GM18505 (cell line): ENCODE data around the gene PAOX.

Experiments
- ATAC-seq: cut with Tn5 transposase; IDR thresholded peaks from one replicate; pipeline ENCODE4 v1.9.1; 2021; ENCODE audit not compliant: unreplicated experiment
- POLR2A ChIP-seq: IDR thresholded peaks from 4 replicates; pipeline ENCODE4 v1.6.1; 2011; ENCODE audit warnings: borderline replicate concordance; ENCODE audit not compliant: insufficient read depth, insufficient read length; ENCODE audit errors: extremely low read depth

Gene PAOX

DNA sequence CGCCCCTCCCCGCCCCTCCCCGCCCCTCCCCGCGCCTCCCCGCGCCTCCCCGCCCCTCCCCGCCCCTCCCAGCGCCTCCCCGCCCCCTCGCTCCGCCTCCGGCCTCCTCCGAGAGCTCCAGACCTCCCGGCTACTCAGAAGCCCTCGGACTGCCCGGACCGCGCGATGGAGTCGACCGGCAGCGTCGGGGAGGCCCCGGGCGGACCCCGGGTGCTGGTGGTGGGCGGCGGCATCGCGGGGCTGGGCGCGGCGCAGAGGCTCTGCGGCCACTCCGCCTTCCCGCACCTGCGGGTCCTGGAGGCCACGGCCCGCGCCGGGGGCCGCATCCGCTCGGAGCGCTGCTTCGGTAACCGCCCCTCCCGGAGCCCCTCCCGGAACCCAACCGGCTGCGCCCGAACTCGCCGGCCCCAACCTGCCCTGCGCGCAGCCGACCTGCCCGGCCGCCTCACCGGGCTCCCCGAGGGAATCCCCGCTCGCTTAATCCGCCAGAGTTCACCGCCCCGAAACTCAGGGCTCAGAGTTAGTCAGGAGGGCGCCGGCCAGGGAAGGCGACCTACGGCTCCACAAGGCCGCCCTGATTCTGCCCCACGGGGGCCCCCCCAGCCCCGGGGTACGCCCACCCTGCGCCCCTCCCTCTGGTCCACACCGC is at the start of gene PAOX:
Gene PAOX, plus strand, starts transcription at position 111 of the 649 bp plus-strand sequence. Its CDS starts 55 bp downstream, at position 166.
- peak; percentile 53 for ATAC-seq
- TF ChIP-seq POLR2A, result peak; percentile 68

DNA sequence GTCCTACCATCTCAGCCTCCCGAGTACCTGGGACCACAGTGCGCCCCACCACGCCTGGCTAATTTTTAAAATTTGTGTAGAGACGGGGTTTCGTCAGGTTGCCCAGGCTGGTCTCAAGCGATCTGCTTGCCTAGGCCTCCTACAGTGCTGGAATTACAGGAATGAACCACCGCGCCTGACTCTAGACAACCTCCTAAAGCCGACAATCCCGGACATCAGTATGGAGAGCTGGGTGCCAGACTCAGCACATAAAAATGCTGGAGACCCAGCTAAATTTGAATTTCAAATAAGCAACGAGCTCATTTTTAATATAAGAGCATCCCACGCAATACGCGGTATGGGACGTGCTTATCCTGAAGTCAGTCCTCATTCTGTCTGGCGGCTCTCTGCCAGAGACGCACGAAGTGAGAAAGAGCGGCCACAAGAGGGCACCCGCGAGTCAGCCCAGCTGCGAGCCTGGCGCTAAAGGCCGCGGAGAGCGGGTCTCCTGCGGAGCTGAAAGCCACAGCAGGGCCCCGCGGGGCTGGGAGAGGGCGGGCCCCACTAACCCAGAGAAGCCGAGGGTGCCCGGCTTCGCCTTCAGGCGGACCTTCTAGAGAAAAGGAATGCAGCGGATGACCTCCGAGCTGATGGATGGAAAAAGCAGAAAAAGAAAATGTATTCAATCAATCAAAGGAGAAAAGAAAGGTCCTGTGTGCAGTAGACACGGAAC is 49.4 kb upstream of the PAOX start:
- ATAC-seq, result peak; percentile 81
- TF ChIP-seq POLR2A, result no peak

DNA sequence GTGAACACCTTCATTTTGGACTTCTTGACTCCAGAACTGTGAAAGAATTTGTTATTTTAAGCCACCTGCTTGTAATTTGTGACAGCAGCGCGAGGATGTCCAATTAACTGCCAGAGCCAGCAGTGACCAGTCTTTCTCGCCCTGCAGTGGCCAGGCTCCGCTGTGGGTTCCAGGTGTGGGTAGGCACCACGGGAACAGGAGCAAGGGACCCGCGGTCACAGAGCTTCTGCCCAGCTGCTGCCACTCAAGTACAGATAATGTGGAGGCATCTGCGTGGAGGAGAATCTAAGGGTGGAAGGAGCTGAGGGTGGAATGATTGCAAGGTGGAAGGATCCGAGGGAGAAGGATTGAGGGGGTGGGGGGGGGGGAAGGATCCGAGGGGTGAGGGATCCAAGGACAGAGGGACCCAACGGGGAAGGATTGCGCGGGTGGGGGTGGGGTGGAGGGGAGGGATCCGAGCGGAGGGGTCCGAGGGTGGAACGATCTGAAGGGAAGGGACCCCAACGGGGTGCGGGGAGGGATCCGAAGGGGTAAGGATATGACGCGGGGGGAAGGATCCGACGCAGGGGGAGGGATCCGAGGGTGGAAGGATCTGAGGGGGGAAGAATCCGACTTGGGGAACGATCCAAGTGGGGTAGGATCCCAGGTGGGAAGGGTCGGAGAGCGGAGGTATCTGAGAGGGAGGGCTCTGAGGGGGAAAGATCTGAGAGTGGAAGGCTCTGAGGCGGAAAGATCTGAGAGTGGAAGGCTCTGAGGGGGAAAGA is 45.9 kb upstream of the PAOX start:
- no peak for TF ChIP-seq POLR2A
- no peak for ATAC-seq

DNA sequence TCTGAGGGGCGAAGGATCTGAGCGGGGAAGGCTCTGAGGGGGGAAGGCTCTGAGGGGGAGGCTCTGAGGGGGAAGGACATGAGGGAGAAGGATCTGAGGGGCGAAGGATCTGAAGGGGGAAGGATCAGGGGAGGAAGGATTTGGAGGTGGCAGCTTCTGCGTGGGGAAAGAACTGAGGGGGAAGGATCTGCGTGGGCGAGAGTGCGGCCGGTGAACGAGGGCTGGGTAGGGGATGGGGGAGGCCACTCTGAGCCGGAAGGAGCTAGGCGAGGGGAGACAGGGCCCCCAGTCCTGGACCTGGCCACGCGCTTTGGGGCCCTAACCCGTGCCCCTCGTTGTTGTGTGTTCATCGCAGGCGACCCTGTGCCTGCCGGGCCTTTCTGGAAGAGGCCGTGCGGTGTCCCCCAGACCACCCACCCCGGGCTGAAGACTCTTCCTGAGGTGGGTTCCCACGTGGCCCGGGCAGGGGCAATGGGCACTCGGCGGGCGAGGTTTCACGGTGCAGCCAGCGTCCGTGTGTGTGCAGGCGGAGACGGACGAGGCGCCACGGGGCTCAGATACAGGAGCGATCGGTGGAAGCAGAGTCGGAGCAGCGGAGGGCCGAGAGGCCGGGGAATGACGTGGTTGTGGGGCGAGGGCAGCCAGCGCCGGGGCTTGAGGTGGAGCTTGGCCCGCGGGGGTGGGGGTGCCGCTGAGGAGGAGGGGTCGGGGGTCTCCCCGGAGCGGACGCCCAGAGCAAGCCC is 44.4 kb upstream of the PAOX start:
- ATAC-seq, result no peak
- TF ChIP-seq POLR2A, result no peak

DNA sequence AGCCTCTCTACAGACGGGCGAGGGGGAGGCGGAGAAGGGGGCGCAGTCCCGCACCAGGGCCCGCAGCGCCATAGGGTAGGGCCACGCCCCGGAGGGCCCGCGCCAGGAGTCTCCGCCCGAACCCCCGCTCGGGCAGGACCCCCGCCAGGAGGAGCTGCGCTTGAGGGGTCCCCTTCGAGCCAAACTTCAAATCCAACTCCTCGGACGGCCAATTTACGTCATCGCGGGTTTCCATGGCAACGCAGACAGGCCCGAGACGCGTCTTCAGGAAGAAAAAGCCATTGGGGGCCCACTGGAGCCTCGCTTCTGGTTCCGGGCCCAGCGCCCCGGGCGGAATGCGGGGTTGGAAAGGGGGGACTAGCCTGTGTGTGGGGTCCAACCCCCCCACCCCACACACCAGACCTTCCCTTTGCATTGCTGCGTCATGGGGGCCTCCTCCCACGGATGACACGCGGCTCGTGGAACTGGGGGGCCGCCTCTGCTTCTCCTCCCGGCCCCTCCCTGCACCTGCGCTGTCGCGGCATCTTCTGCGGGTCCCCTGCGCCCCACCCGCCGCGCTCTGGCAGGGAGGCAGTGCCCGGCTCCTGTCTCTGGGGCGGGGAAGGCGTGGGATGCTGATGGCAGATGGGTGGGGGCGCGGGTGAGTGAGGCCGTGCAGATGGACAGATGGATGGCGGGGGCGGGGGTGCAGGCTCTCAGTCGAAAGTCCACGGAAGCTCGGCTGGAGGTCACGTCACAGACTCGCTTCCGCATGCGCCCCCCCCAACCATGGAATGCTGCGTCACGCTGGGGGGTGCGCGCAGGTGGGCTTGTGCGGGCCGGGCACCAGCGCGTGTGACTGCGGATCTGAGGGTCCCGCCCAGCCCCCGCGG is 43.6 kb upstream of the PAOX start:
- ATAC-seq, result no peak
- TF ChIP-seq POLR2A, result no peak

- TF ChIP-seq POLR2A, result no peak
- no peak for ATAC-seq
These were observed 42.9 kb upstream of the PAOX start for GRCh38 chr10:133336118-133336576.

DNA sequence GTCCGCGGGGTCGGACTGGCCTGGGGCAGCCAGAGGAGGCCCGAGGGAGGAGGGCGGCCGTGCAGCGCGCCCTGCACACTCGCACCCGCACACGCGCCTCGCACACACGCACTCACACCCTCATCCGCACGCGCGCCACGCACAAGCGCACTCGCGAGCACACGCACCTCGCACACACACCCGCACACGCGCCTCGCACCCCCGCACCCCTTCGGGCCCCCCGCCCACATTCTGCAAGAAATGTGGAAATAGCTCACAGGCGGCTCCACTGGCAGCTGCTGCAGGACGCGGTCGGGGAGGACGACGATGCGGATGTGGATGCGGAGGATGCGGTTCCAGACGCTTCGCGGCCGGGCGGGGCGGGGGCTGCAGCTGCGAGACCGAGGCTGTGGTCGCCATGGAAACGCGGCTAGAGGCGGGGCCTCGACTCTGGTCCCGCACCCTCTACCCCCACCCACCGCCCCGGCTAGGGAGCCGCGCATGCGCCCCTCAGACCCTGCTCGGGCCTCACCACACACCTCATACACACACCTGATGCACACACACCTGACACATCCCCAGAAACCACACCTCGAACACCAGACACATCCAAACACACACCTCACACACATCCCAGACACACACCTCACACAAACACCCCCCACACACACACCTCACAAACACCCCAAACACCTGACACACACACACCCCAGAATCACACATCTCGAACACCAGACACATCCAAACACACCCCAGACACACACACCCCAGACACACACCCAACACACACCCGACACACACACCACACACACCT is 42.3 kb upstream of the PAOX start, which contains the start of gene CALY:
Gene CALY, minus strand, starts transcription at position 320 of the 793 bp plus-strand sequence. CDS start 7,907 bp downstream, outside the sequence.
- no peak for TF ChIP-seq POLR2A
- ATAC-seq, result no peak

- TF ChIP-seq POLR2A, result no peak
These were observed 41.7 kb upstream of the PAOX start for GRCh38 chr10:133337370-133337725.

GRCh38 chr10:133338080-133339071 is 40.7 kb upstream of the PAOX start:
- no peak for ATAC-seq
- no peak for TF ChIP-seq POLR2A

More at GRCh38 chr10:133337370-133337725, 41.7 kb upstream of the PAOX start:
- ATAC-seq, result no peak

- TF ChIP-seq POLR2A, result no peak
- no peak for ATAC-seq
These were observed 39.2 kb upstream of the PAOX start for GRCh38 chr10:133339708-133340380.

GRCh38 chr10:133341983-133342382 is 37.1 kb upstream of the PAOX start:
- TF ChIP-seq POLR2A, result no peak
- ATAC-seq, result no peak
